ENCODE results near the gene FAM217A.

FAM217A gene

GRCh38 chr6:4084444-4085331 is 5.8 kb upstream of the FAM217A start:
- DNase-seq, result no peak

GRCh38 chr6:4074478-4075235 is 4.3 kb downstream of the FAM217A start:
- DNase-seq, result no peak

GRCh38 chr6:4071330-4071729 is 7.6 kb downstream of the FAM217A start:
- no peak for DNase-seq

GRCh38 chr6:4069199-4069598 is 9.7 kb downstream of the FAM217A start:
- no peak for DNase-seq

- DNase-seq, result no peak
These were observed 11.3 kb downstream of the FAM217A start for GRCh38 chr6:4067673-4068072.

GRCh38 chr6:4066029-4066755 is 12.7 kb downstream of the FAM217A start:
- no peak for DNase-seq

- DNase-seq, result no peak
These were observed 19.7 kb downstream of the FAM217A start for GRCh38 chr6:4059115-4059777.

GRCh38 chr6:4057036-4057435 is 21.9 kb downstream of the FAM217A start:
- no peak for DNase-seq

GRCh38 chr6:4055420-4056041 is 23.4 kb downstream of the FAM217A start:
- DNase-seq, result no peak

- DNase-seq, result no peak
These were observed 29.7 kb downstream of the FAM217A start for GRCh38 chr6:4049246-4049645.

GRCh38 chr6:4041480-4041879 is 37.5 kb downstream of the FAM217A start:
- DNase-seq, result no peak

GRCh38 chr6:4039348-4039747 is 39.6 kb downstream of the FAM217A start:
- DNase-seq, result no peak

GRCh38 chr6:4036581-4036980 is 42.4 kb downstream of the FAM217A start:
- DNase-seq, result no peak

GRCh38 chr6:4032475-4032874 is 46.5 kb downstream of the FAM217A start:
- peak; percentile 18 for DNase-seq

GRCh38 chr6:4031442-4031841 is 47.5 kb downstream of the FAM217A start:
- no peak for DNase-seq

GRCh38 chr6:4030669-4031068 is 48.3 kb downstream of the FAM217A start:
- no peak for DNase-seq

- DNase-seq, result peak; percentile 61
These were observed 49.2 kb downstream of the FAM217A start for GRCh38 chr6:4029687-4030086.

GRCh38 chr6:4028051-4028450 is 50.9 kb downstream of the FAM217A start:
- DNase-seq, result no peak

- no peak for DNase-seq
These were observed 53.3 kb downstream of the FAM217A start for GRCh38 chr6:4025681-4026080.

GRCh38 chr6:4023240-4023639 is 55.7 kb downstream of the FAM217A start:
- DNase-seq, result peak; percentile 18

- DNase-seq, result no peak
These were observed 56.9 kb downstream of the FAM217A start for GRCh38 chr6:4021854-4022695.
